ENCODE measurements around the gene PCDHB16. TPM values are rescaled to one million over a fixed set of nuclear protein-coding genes. Genes with fewer than 3 reads are reported as not detected.
"Not testable (repeated sequence)": the region's sequence is repeated elsewhere in the genome, so short reads cannot be mapped to it uniquely, and the experiment has no call there.

The PCDHB16 gene
- total RNA-seq: not detected

DNA sequence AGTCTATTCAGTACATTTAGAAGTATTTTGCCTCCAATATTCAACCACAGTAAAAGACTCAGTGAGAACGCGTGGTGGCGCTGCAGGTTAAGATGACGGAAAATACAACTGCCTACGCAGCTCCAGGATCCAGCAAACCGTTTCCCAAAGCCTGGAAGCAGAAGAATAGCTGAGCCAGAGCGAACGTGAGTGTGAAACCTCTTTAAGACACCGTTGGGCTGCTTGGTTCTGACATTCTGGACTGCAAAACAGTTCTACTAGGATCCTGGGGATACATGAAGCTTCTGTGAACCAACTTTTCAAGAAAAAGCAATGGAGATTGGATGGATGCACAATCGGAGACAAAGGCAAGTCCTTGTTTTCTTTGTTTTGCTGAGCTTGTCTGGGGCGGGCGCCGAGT, at the start of gene PCDHB16:
Gene PCDHB16 (plus strand): TSS at position 140 of the 400 bp plus-strand sequence. CDS start 173 bp downstream, at position 313.
- DNase-seq (ENCODE audit: low read depth in 2 of 3, low spot score in 2 of 3): no peak

DNA sequence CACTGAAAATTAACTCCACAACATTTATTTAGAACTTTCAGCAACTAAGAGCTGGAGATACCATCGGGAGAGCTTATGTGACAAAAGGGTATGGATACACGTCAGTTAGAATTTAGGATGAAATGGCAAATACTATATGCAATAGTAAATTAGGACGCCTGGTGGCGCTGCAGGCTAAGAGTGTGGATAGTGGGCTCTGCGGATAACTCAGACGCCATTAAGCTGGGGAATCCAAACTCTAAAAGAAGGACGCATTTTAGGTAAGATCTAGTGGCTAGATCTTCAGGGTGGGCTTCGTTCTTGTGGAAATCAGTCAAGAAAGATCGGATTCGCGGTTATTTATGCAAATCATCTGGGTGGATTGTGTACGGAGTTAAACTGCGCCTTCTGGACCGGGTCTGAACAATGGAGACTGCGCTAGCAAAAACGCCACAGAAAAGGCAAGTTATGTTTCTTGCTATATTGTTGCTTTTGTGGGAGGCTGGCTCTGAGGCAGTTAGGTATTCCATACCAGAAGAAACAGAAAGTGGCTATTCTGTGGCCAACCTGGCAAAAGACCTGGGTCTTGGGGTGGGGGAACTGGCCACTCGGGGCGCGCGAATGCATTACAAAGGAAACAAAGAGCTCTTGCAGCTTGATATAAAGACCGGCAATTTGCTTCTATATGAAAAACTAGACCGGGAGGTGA, 47.0 kb upstream of the PCDHB16 start, which contains the start of gene PCDHB5:
Gene PCDHB5 (plus strand): TSS at position 177 of the 688 bp plus-strand sequence. CDS start 229 bp downstream, at position 406.
- peak in 1 of 3 donors; percentile 47 for DNase-seq (ENCODE audit: low read depth in 2 of 3, low spot score in 2 of 3)

DNA sequence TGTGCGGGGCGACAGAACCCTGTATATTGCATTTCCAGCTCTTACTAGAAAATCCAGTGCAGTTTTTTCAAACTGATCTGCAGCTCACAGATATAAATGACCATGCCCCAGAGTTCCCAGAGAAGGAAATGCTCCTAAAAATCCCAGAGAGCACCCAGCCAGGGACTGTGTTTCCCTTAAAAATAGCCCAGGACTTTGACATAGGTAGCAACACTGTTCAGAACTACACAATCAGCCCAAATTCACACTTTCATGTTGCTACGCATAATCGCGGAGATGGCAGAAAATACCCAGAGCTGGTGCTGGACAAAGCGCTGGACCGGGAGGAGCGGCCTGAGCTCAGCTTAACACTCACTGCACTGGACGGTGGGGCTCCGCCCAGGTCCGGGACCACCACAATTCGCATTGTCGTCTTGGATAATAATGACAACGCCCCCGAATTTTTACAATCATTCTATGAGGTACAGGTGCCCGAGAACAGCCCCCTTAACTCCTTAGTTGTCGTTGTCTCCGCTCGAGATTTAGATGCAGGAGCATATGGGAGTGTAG, 46.4 kb upstream of the PCDHB16 start:
- DNase-seq (ENCODE audit: low read depth in 2 of 3, low spot score in 2 of 3): no peak

DNA sequence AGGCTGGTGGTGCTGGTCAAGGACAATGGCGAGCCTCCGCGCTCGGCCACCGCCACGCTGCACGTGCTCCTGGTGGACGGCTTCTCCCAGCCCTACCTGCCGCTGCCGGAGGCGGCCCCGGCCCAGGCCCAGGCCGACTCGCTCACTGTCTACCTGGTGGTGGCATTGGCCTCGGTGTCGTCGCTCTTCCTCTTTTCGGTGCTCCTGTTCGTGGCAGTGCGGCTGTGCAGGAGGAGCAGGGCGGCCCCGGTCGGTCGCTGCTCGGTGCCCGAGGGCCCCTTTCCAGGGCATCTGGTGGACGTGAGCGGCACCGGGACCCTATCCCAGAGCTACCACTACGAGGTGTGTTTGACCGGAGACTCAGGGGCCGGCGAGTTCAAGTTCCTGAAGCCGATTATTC, 44.8 kb upstream of the PCDHB16 start:
- DNase-seq (ENCODE audit: low read depth in 2 of 3, low spot score in 2 of 3): not testable (repeated sequence)

DNA sequence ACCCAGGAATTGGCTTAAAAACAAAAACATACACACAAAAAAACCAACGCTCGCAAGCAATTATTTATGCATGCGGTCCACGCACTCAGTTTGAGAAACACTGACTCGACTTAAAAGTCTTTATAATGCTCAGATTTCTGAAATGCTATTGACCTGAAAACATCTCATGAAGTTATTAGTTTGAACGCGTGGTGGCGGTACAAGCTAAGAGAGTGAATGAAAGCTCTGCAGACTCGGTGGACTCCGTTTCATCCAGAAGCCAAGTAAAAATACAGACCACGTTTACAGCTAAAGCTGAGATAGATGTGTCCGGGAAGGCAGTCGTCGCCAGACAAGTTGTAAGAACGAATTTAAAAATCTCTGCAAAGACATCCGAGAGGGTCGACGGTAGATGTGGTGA, 32.4 kb upstream of the PCDHB16 start, which contains the start of gene PCDHB6:
Gene PCDHB6 (plus strand): TSS at position 246 of the 400 bp plus-strand sequence. CDS start 201 bp downstream, outside the sequence.
- DNase-seq (ENCODE audit: low read depth in 2 of 3, low spot score in 2 of 3): peak in 1 of 3 donors; percentile 1

DNA sequence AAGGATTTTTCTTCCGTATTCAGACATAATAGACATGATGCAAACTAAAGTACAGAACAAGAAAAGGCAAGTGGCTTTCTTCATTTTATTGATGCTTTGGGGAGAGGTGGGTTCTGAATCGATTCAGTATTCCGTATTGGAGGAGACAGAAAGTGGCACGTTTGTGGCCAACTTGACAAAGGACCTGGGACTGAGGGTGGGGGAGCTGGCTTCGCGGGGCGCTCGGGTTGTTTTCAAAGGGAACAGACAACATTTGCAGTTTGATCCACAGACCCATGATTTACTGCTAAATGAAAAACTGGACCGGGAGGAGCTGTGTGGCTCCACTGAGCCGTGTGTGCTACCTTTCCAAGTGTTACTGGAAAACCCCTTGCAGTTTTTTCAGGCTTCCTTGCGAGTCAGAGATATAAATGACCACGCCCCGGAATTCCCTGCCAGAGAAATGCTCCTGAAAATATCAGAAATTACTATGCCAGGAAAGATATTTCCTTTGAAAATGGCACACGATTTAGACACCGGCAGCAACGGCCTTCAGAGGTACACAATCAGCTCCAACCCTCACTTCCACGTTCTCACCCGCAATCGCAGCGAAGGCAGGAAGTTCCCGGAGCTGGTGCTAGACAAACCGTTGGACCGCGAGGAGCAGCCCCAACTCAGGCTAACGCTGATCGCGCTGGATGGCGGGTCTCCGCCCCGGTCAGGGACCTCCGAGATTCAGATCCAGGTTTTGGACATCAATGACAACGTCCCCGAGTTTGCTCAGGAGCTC, 31.8 kb upstream of the PCDHB16 start:
- no peak for DNase-seq (ENCODE audit: low read depth in 2 of 3, low spot score in 2 of 3)

DNA sequence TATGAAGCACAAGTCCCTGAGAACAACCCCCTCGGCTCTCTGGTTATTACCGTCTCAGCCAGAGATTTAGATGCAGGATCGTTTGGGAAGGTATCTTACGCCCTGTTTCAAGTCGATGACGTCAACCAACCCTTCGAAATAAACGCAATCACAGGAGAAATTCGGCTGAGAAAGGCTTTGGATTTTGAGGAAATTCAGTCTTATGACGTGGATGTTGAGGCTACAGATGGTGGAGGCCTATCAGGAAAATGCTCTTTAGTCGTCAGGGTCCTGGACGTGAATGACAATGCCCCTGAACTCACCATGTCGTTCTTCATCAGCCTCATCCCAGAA, 31.2 kb upstream of the PCDHB16 start:
- no peak for DNase-seq (ENCODE audit: low read depth in 2 of 3, low spot score in 2 of 3)

DNA sequence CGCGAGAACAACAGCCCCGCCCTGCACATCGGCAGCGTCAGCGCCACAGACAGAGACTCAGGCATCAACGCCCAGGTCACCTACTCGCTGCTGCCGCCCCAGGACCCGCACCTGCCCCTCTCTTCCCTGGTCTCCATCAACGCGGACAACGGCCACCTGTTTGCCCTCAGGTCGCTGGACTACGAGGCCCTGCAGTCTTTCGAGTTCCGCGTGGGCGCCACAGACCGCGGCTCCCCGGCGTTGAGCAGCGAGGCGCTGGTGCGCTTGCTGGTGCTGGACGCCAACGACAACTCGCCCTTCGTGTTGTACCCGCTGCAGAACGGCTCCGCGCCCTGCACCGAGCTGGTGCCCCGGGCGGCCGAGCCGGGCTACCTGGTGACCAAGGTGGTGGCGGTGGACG, 30.6 kb upstream of the PCDHB16 start:
- not testable (repeated sequence) for DNase-seq (ENCODE audit: low read depth in 2 of 3, low spot score in 2 of 3)

DNA sequence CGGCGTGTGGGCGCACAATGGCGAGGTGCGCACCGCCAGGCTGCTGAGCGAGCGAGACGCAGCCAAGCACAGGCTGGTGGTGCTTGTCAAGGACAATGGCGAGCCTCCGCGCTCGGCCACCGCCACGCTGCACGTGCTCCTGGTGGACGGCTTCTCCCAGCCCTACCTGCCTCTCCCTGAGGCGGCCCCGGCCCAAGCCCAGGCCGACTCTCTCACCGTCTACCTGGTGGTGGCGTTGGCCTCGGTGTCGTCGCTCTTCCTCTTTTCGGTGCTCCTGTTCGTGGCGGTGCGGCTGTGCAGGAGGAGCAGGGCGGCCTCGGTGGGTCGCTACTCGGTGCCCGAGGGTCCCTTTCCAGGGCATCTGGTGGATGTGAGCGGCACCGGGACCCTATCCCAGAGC, 30.1 kb upstream of the PCDHB16 start:
- not testable (repeated sequence) for DNase-seq (ENCODE audit: low read depth in 2 of 3, low spot score in 2 of 3)

DNA sequence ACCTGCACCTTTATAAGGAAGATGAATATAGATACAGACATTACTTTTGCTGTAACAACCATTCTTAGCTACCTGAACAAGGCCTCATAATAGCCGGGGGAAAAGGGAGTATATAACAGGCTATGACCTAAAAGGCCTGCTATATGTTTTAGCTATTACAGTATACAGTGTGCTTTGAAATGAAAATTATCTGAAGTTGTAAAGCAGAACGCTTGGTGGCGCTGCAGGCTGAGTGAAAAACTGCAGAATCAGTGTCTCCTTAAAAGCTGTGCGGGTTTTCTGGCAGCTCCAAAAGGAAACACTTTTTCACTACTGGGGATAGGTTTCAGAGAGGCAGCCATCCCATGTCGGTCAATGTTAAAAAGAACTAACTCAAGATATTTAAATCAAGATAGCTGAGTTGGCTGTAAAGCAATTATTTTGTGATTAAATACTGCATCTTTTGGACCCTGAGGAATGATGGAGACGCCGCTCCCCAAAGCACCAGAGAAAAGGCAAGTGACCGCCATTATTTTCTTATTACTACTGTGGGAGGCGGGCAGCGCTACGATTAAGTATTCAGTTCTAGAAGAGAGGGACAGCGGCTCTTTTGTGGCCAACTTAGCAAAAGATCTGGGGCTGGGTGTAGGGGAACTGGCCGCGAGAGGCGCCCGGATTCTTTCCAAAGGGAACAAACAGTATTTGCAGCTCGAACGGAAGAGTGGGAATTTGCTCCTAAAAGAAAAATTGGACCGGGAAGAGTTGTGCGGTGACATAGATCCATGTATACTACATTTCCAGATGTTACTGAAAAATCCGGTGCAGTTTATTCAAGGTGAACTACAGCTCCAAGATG, 26.4 kb upstream of the PCDHB16 start:
- DNase-seq (ENCODE audit: low read depth in 2 of 3, low spot score in 2 of 3): no peak

DNA sequence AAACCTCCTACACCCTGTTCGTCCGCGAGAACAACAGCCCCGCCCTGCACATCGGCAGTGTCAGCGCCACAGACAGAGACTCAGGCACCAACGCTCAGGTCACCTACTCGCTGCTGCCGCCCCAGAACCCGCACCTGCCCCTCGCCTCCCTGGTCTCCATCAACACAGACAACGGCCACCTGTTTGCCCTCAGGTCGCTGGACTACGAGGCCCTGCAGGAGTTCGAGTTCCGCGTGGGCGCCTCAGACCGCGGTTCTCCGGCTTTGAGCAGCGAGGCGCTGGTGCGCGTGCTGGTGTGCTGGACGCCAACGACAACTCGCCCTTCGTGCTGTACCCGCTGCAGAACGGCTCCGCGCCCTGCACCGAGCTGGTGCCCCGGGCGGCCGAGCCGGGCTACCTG, 24.8 kb upstream of the PCDHB16 start:
- not testable (repeated sequence) for DNase-seq (ENCODE audit: low read depth in 2 of 3, low spot score in 2 of 3)

DNA sequence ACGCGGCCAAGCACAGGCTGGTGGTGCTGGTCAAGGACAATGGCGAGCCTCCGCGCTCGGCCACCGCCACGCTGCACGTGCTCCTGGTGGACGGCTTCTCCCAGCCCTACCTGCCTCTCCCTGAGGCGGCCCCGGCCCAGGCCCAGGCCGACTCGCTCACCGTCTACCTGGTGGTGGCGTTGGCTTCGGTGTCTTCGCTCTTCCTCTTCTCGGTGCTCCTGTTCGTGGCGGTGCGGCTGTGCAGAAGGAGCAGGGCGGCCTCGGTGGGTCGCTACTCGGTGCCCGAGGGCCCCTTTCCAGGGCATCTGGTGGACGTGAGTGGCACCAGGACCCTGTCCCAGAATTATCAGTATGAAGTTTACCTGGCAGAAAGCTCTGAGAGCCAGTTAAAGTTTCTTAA, 24.3 kb upstream of the PCDHB16 start:
- DNase-seq (ENCODE audit: low read depth in 2 of 3, low spot score in 2 of 3): not testable (repeated sequence)

DNA sequence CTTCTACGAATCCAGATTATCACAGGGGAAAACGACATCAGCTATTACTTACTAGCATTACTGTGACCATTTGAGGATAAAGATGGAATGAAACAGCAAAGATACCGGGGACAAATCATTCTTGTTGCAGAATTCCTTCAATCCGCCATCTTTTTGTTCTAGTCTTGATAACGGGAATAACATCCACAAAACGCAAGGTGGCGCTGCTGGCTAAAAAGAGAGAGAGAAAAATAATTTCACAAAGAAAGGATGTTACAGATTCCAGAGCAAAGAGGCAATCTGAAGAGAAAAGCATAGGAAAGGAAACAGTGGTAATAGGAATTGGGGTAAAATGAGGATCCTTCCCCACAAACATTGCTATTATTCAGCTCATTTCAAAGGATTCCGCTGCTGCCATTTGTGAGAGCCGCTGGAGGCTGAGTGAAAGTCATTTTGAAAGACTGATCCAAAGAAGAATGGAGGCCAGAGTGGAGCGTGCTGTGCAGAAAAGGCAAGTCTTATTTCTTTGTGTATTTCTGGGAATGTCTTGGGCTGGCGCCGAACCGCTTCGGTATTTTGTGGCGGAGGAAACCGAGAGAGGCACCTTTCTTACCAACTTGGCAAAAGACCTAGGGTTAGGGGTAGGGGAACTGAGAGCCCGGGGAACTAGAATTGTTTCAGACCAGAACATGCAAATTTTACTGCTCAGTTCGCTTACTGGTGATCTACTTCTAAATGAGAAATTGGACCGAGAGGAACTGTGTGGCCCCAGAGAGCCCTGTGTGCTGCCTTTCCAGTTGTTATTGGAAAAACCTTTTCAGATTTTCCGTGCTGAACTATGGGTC, 9.6 kb upstream of the PCDHB16 start, which contains the start of gene PCDHB7:
Gene PCDHB7 (plus strand): TSS at position 264 of the 824 bp plus-strand sequence. CDS start 192 bp downstream, at position 456.
- DNase-seq (ENCODE audit: low read depth in 2 of 3, low spot score in 2 of 3): peak in 1 of 3 donors; percentile 39

DNA sequence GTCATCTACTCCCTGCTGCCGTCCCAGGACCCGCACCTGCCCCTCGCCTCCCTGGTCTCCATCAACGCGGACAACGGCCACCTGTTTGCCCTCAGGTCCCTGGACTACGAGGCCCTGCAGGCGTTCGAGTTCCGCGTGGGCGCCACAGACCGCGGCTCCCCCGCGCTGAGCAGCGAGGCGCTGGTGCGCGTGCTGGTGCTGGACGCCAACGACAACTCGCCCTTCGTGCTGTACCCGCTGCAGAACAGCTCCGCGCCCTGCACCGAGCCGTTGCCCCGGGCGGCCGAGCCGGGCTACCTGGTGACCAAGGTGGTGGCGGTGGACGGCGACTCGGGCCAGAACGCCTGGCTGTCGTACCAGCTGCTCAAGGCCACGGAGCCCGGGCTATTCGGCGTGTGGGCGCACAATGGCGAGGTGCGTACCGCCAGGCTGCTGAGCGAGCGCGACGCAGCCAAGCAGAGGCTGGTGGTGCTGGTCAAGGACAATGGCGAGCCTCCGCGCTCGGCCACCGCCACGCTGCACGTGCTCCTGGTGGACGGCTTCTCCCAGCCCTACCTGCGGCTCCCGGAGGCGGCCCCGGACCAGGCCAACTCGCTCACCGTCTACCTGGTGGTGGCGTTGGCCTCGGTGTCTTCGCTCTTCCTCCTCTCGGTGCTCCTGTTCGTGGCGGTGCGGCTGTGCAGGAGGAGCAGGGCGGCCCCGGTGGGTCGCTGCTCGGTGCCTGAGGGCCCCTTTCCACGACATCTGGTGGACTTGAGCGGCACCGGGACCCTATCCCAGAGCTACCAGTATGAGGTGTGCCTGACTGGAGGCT, 7.7 kb upstream of the PCDHB16 start:
- DNase-seq (ENCODE audit: low read depth in 2 of 3, low spot score in 2 of 3): not testable (repeated sequence)

DNA sequence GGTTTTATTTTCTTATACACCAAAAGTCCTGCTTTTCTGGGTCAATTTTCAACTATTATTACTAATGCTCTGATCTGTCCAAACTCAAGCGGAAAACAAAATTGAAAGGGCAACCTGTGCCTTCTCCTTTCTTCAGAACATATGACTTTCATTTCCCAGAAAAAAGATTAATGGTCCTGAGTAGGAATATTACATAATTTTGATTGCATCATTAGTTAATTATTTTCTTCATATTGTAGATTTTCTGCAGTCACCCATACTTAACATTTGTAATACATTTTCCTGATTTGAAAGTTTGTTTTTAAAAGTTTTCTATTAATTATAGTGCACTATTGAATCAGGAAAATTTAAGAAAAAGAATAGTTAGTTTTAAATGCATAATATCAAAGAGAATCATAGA, 6.3 kb upstream of the PCDHB16 start:
- DNase-seq (ENCODE audit: low read depth in 2 of 3, low spot score in 2 of 3): no peak

DNA sequence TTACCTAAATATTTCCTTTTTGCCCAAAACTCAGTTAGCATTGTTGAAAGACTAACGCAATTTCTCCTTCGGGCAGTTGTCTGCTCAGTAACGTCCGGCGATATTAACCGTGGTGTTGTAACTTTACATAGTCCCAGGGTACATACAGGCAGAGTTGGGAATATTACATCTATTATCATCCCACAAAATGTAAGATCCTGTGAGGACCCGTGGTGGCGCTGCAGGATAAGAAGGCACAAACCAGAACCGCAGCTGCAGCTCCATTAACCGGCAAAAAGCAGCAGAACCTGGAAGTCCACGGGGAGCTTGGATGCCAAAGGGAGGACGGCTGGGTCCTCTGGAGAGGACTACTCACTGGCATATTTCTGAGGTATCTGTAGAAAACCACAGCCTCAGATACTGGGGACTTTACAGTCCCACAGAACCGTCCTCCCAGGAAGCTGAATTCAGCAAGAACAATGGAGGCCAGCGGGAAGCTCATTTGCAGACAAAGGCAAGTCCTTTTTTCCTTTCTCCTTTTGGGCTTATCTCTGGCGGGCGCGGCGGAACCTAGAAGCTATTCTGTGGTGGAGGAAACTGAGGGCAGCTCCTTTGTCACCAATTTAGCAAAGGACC, 4.5 kb upstream of the PCDHB16 start, which contains the start of gene PCDHB8:
Gene PCDHB8 (plus strand): TSS at position 214 of the 615 bp plus-strand sequence. CDS start 245 bp downstream, at position 459.
- DNase-seq (ENCODE audit: low read depth in 2 of 3, low spot score in 2 of 3): not testable (repeated sequence)

DNA sequence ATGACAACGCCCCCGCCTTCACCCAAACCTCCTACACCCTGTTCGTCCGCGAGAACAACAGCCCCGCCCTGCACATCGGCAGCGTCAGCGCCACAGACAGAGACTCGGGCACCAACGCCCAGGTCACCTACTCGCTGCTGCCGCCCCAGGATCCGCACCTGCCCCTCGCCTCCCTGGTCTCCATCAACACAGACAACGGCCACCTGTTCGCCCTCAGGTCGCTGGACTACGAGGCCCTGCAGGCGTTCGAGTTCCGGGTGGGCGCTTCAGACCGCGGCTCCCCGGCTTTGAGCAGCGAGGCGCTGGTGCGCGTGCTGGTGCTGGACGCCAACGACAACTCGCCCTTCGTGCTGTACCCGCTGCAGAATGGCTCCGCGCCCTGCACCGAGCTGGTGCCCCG, 2.8 kb upstream of the PCDHB16 start:
- DNase-seq (ENCODE audit: low read depth in 2 of 3, low spot score in 2 of 3): not testable (repeated sequence)

DNA sequence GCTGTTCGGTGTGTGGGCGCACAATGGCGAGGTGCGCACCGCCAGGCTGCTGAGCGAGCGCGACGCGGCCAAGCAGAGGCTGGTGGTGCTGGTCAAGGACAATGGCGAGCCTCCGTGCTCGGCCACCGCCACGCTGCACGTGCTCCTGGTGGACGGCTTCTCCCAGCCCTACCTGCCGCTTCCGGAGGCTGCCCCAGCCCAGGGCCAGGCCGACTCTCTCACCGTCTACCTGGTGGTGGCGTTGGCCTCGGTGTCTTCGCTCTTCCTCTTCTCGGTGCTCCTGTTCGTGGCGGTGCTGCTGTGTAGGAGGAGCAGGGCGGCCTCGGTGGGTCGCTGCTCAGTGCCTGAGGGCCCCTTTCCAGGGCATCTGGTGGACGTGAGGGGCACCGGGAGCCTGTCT, 2.3 kb upstream of the PCDHB16 start:
- not testable (repeated sequence) for DNase-seq (ENCODE audit: low read depth in 2 of 3, low spot score in 2 of 3)

All from hematopoietic multipotent progenitor cell (in vitro differentiated cells).